Measurements from ENCODE around the gene ULK2. TPM values are rescaled to one million over a fixed set of nuclear protein-coding genes. Genes with fewer than 3 reads are reported as not detected.
"Not testable (repeated sequence)": the region's sequence is repeated elsewhere in the genome, so short reads cannot be mapped to it uniquely, and the experiment has no call there.

The ULK2 gene
- polyA plus RNA-seq, 1 donor from 2014 or later = 55.1 TPM

GRCh38 chr17:19890001-19890400, 22.3 kb upstream of the ULK2 start:
- H4K20me1 ChIP-seq (ENCODE audit: insufficient read depth); H3K27ac ChIP-seq (ENCODE audit: low read length); H2AFZ ChIP-seq (ENCODE audit: low read depth, low read length); H3K4me3 ChIP-seq (ENCODE audit: low read length); H3K79me2 ChIP-seq (replicated peaks; ENCODE audit: insufficient read depth, low read length); H3K9me2 ChIP-seq (ENCODE audit: insufficient read depth, low read length); H3F3A ChIP-seq (ENCODE audit: insufficient read depth, low read length, poor library complexity, severe bottlenecking); H3K36me3 ChIP-seq (ENCODE audit: insufficient read depth, low read length); H3K9me3 ChIP-seq (ENCODE audit: low read length); H3K27me3 ChIP-seq (ENCODE audit: insufficient read depth, low read depth, low read length); H3K9ac ChIP-seq (ENCODE audit: low read length); H3K4me2 ChIP-seq (ENCODE audit: low read length): not testable (repeated sequence)

GRCh38 chr17:19886116-19886515, 18.4 kb upstream of the ULK2 start:
- TF ChIP-seq CTCF (IDR thresholded peaks at IDR 0.05; ENCODE audit: poor library complexity, severe bottlenecking) (no peak), TAF1 (IDR thresholded peaks at IDR 0.05; ENCODE audit: low read depth) (no peak), EZH2 (IDR thresholded peaks at IDR 0.05; ENCODE audit: borderline replicate concordance, insufficient read depth, low read length, poor library complexity, severe bottlenecking) (no peak), RAD21 (conservative IDR thresholded peaks at IDR 0.05) (no peak), MXI1 (conservative IDR thresholded peaks at IDR 0.05; ENCODE audit: poor library complexity, severe bottlenecking) (no peak), REST (IDR thresholded peaks at IDR 0.05; ENCODE audit: borderline replicate concordance) (no peak), EP300 (conservative IDR thresholded peaks at IDR 0.05; ENCODE audit: poor library complexity, severe bottlenecking) (no peak), POLR2AphosphoS5 (IDR thresholded peaks at IDR 0.05) (no peak), SMC3 (conservative IDR thresholded peaks at IDR 0.05; ENCODE audit: poor library complexity) (no peak)
- Histone ChIP-seq H3K36me3 (ENCODE audit: insufficient read depth, low read length) (no peaks in the 10 kb centered on the region), H3F3A (ENCODE audit: insufficient read depth, low read length, poor library complexity, severe bottlenecking) (no peaks in the 10 kb centered on the region), H3K27me3 (ENCODE audit: insufficient read depth, low read depth, low read length) (no peaks in the 10 kb centered on the region), H3K4me2 (ENCODE audit: low read length) (no peak overlapping the region), H3K4me3 (ENCODE audit: low read length) (no peak overlapping the region), H4K20me1 (ENCODE audit: insufficient read depth) (no peaks in the 10 kb centered on the region), H3K27ac (ENCODE audit: low read length) (no peak overlapping the region), H2AFZ (ENCODE audit: low read depth, low read length) (no peak overlapping the region), H3K9ac (ENCODE audit: low read length) (no peak overlapping the region), H3K9me3 (ENCODE audit: low read length) (no peaks in the 10 kb centered on the region), H3K9me2 (ENCODE audit: insufficient read depth, low read length) (no peaks in the 10 kb centered on the region), H3K79me2 (replicated peaks; ENCODE audit: insufficient read depth, low read length) (no peaks in the 10 kb centered on the region)

Data from neural cell (in vitro differentiated cells).